Ishikawa (cell line): ENCODE data around the gene MTG1.

Source experiments
- MAX ChIP-seq: IDR thresholded peaks from 2 replicates; pipeline ENCODE4 v1.6.1; 2012
- REST ChIP-seq: IDR thresholded peaks from 2 replicates; pipeline ENCODE4 v1.6.1; 2012; ENCODE audit warnings: low read depth, mild to moderate bottlenecking

GRCh38 chr10:133346413-133346812, 47.5 kb upstream of the MTG1 start:
- TF ChIP-seq MAX (no peak), REST (no peak)
